HUES64 (cell line): Measurements from ENCODE around the gene PLBD2.

Experiments used
- H3K27ac ChIP-seq: 2 replicates; pipeline ENCODE4 v1.7.0; 2013; ENCODE audit warnings: low read depth, low read length, inconsistent platforms
- H3K27me3 ChIP-seq: 2 replicates; pipeline ENCODE4 v1.6.1; 2013; ENCODE audit warnings: mild to moderate bottlenecking, low read length; ENCODE audit not compliant: insufficient read depth
- H3K36me3 ChIP-seq: 2 replicates; pipeline ENCODE4 v1.6.1; 2013; ENCODE audit warnings: mild to moderate bottlenecking, low read length; ENCODE audit not compliant: insufficient read depth
- H3K4me1 ChIP-seq: 2 replicates; pipeline ENCODE4 v1.6.1; 2013; ENCODE audit warnings: mild to moderate bottlenecking, low read length, moderate library complexity; ENCODE audit not compliant: insufficient read depth
- H3K4me3 ChIP-seq: 2 replicates; pipeline ENCODE4 v1.5.1; 2013; ENCODE audit warnings: mild to moderate bottlenecking, low read length, moderate library complexity
- H3K9ac ChIP-seq: 2 replicates; pipeline ENCODE4 v1.6.1; 2013; ENCODE audit warnings: mild to moderate bottlenecking, low read depth, low read length
- H3K9me3 ChIP-seq: 2 replicates; pipeline ENCODE4 v1.6.1; 2013; ENCODE audit warnings: low read depth, low read length; ENCODE audit not compliant: insufficient read depth
- WGBS: fragments of 150-250, 120-280 bp; methylation state at CpG from one replicate; pipeline ENCODE4 v1.1.7; 2013; ENCODE audit warnings: missing lambda C conversion rate; 5-methylcytosine and 5-hydroxymethylcytosine counted together

The PLBD2 gene

GRCh38 chr12:113371808-113372207 is 13.4 kb downstream of the PLBD2 start:
- Histone ChIP-seq H3K9me3 (no peaks in the 10 kb centered on the region), H3K27me3 (no peaks in the 10 kb centered on the region), H3K4me3 (no peak overlapping the region), H3K4me1 (no peaks in the 10 kb centered on the region), H3K27ac (no peak overlapping the region), H3K9ac (no peak overlapping the region), H3K36me3 (peaks cover 24% of the 10 kb centered on the region)
- WGBS = 93% methylated on average over 6 of the region's 6 CpGs

- peaks cover 25% of the 10 kb centered on the region for H3K36me3 ChIP-seq
- WGBS = 95% methylated on average over 9 of the region's 9 CpGs
- no peaks in the 10 kb centered on the region for H3K9me3 ChIP-seq
- H3K4me3 ChIP-seq = no peak overlapping the region
- H3K4me1 ChIP-seq = no peaks in the 10 kb centered on the region
- no peaks in the 10 kb centered on the region for H3K27me3 ChIP-seq
- no peak overlapping the region for H3K9ac ChIP-seq
- no peak overlapping the region for H3K27ac ChIP-seq
These were observed 14.0 kb downstream of the PLBD2 start for GRCh38 chr12:113372371-113372770.

- peaks cover 30% of the 10 kb centered on the region for H3K36me3 ChIP-seq
- H3K4me3 ChIP-seq = no peak overlapping the region
- no peaks in the 10 kb centered on the region for H3K27me3 ChIP-seq
- H3K9me3 ChIP-seq = no peaks in the 10 kb centered on the region
- 87% methylated on average over 3 of the region's 3 CpGs for WGBS
- no peak overlapping the region for H3K27ac ChIP-seq
- H3K9ac ChIP-seq = no peak overlapping the region
- H3K4me1 ChIP-seq = no peaks in the 10 kb centered on the region
These were observed 15.1 kb downstream of the PLBD2 start for GRCh38 chr12:113373440-113373839.

- Histone ChIP-seq H3K9ac (no peak overlapping the region), H3K27me3 (no peaks in the 10 kb centered on the region)
- 85% methylated on average over 3 of the region's 3 CpGs for WGBS
These were observed 15.6 kb downstream of the PLBD2 start for GRCh38 chr12:113373969-113374368.

GRCh38 chr12:113374823-113375428 is 16.5 kb downstream of the PLBD2 start:
- WGBS = 96% methylated on average over 4 of the region's 4 CpGs

More at GRCh38 chr12:113373969-113374368, 15.6 kb downstream of the PLBD2 start:
- no peaks in the 10 kb centered on the region for H3K9me3 ChIP-seq
- H3K36me3 ChIP-seq = peaks cover 30% of the 10 kb centered on the region
- H3K4me3 ChIP-seq = no peak overlapping the region
- H3K4me1 ChIP-seq = no peaks in the 10 kb centered on the region
- no peak overlapping the region for H3K27ac ChIP-seq

GRCh38 chr12:113378291-113378690 is 19.9 kb downstream of the PLBD2 start:
- Histone ChIP-seq H3K36me3 (peaks cover 29% of the 10 kb centered on the region), H3K27me3 (no peaks in the 10 kb centered on the region), H3K9ac (no peak overlapping the region), H3K4me3 (no peak overlapping the region), H3K9me3 (no peaks in the 10 kb centered on the region), H3K27ac (no peak overlapping the region), H3K4me1 (no peaks in the 10 kb centered on the region)
- WGBS = 94% methylated on average over 3 of the region's 3 CpGs

More at GRCh38 chr12:113374823-113375428, 16.5 kb downstream of the PLBD2 start:
- peaks cover 33% of the 10 kb centered on the region for H3K36me3 ChIP-seq
- H3K27me3 ChIP-seq = no peaks in the 10 kb centered on the region
- H3K9me3 ChIP-seq = no peaks in the 10 kb centered on the region
- H3K27ac ChIP-seq = no peak overlapping the region
- no peaks in the 10 kb centered on the region for H3K4me1 ChIP-seq
- H3K9ac ChIP-seq = no peak overlapping the region
- no peak overlapping the region for H3K4me3 ChIP-seq

GRCh38 chr12:113381220-113381619 is 22.8 kb downstream of the PLBD2 start:
- H3K27me3 ChIP-seq = no peaks in the 10 kb centered on the region
- H3K9me3 ChIP-seq = no peaks in the 10 kb centered on the region
- no peak overlapping the region for H3K27ac ChIP-seq
- no peaks in the 10 kb centered on the region for H3K4me1 ChIP-seq
- WGBS = 69% methylated on average over 10 of the region's 11 CpGs
- H3K9ac ChIP-seq = no peak overlapping the region
- H3K4me3 ChIP-seq = no peak overlapping the region
- peaks cover 26% of the 10 kb centered on the region for H3K36me3 ChIP-seq

- 96% methylated on average over 4 of the region's 4 CpGs for WGBS
- H3K27ac ChIP-seq = no peak overlapping the region
- no peaks in the 10 kb centered on the region for H3K27me3 ChIP-seq
- no peak overlapping the region for H3K9ac ChIP-seq
- no peaks in the 10 kb centered on the region for H3K4me1 ChIP-seq
- no peak overlapping the region for H3K4me3 ChIP-seq
- H3K36me3 ChIP-seq = peaks cover 23% of the 10 kb centered on the region
- no peaks in the 10 kb centered on the region for H3K9me3 ChIP-seq
These were observed 23.8 kb downstream of the PLBD2 start for GRCh38 chr12:113382206-113382605.

GRCh38 chr12:113384778-113385177 is 26.4 kb downstream of the PLBD2 start:
- H3K36me3 ChIP-seq = peaks cover 16% of the 10 kb centered on the region
- H3K9me3 ChIP-seq = no peaks in the 10 kb centered on the region
- no peaks in the 10 kb centered on the region for H3K4me1 ChIP-seq
- H3K4me3 ChIP-seq = no peak overlapping the region
- H3K27me3 ChIP-seq = no peaks in the 10 kb centered on the region
- WGBS = 93% methylated on average over 14 of the region's 14 CpGs
- no peak overlapping the region for H3K9ac ChIP-seq
- no peak overlapping the region for H3K27ac ChIP-seq

GRCh38 chr12:113385282-113385882 is 27.0 kb downstream of the PLBD2 start:
- Histone ChIP-seq H3K4me3 (no peak overlapping the region), H3K9ac (no peak overlapping the region), H3K27ac (no peak overlapping the region), H3K36me3 (peaks cover 18% of the 10 kb centered on the region), H3K9me3 (no peaks in the 10 kb centered on the region), H3K4me1 (no peaks in the 10 kb centered on the region), H3K27me3 (no peaks in the 10 kb centered on the region)
- WGBS = 93% methylated on average over 6 of the region's 6 CpGs

- WGBS = 95% methylated on average over 12 of the region's 12 CpGs
- no peak overlapping the region for H3K4me3 ChIP-seq
- H3K4me1 ChIP-seq = no peaks in the 10 kb centered on the region
- H3K27ac ChIP-seq = no peak overlapping the region
- no peaks in the 10 kb centered on the region for H3K9me3 ChIP-seq
- no peak overlapping the region for H3K9ac ChIP-seq
- peaks cover 19% of the 10 kb centered on the region for H3K36me3 ChIP-seq
- no peaks in the 10 kb centered on the region for H3K27me3 ChIP-seq
These were observed 28.6 kb downstream of the PLBD2 start for GRCh38 chr12:113386866-113387566.
